Measurements from ENCODE around the gene LY6G6C. TPM values are rescaled to one million over a fixed set of nuclear protein-coding genes. Genes with fewer than 3 reads are reported as not detected.
"Not testable (repeated sequence)": the region's sequence is repeated elsewhere in the genome, so short reads cannot be mapped to it uniquely, and the experiment has no call there.

LY6G6C gene
- total and polyA plus RNA-seq, 2 experiments from 2014 or later = not detected

GRCh38 chr6:31710523-31711219 lies 10.9 kb downstream of the LY6G6C start:
- Histone ChIP-seq H3K9me2 (ENCODE audit: insufficient read depth) (no peaks in the 10 kb centered on the region), H4K20me1 (replicated peaks; ENCODE audit: insufficient read depth) (no peaks in the 10 kb centered on the region), H3K4me1 (ENCODE audit: insufficient read depth) (peaks cover 20% of the 10 kb centered on the region), H3K27ac (ENCODE audit: low read depth) (no peak overlapping the region), H3F3A (replicated peaks; ENCODE audit: low read depth) (no peaks in the 10 kb centered on the region), H3K36me3 (ENCODE audit: insufficient read depth) (no peaks in the 10 kb centered on the region), H3K4me3 (no peak overlapping the region), H2AFZ (no peak overlapping the region), H3K4me2 (no peak overlapping the region), H3K27me3 (ENCODE audit: insufficient read depth) (no peaks in the 10 kb centered on the region), H3K79me2 (replicated peaks; ENCODE audit: insufficient read depth) (no peaks in the 10 kb centered on the region)
- Mint-ChIP-seq H3K27ac (no peak overlapping the region), H3K36me3 (ENCODE audit: low read depth) (no peaks in the 10 kb centered on the region), H3K9me3 (no peaks in the 10 kb centered on the region), H3K4me3 (no peak overlapping the region), H3K27me3 (ENCODE audit: insufficient read depth, low read depth, poor library complexity) (peaks cover 19% of the 10 kb centered on the region), H3K4me1 (peaks cover 24% of the 10 kb centered on the region)
- no peak for DNase-seq (ENCODE audit: low spot score)
- TF ChIP-seq NANOG (IDR thresholded peaks at IDR 0.05; ENCODE audit: borderline replicate concordance) = no peak
- ATAC-seq = no peak

- not testable (repeated sequence) for H3K27ac Mint-ChIP-seq; H4K20me1 ChIP-seq (replicated peaks; ENCODE audit: insufficient read depth); H3K36me3 ChIP-seq (ENCODE audit: insufficient read depth); H3K9me2 ChIP-seq (ENCODE audit: insufficient read depth); H3K27ac ChIP-seq (ENCODE audit: low read depth); H3K36me3 Mint-ChIP-seq (ENCODE audit: low read depth); H3K4me2 ChIP-seq; DNase-seq (ENCODE audit: low spot score); H3K4me3 Mint-ChIP-seq; ATAC-seq; H3K9me3 Mint-ChIP-seq; H3K4me3 ChIP-seq; H3K27me3 ChIP-seq (ENCODE audit: insufficient read depth); H3K79me2 ChIP-seq (replicated peaks; ENCODE audit: insufficient read depth); H2AFZ ChIP-seq; H3F3A ChIP-seq (replicated peaks; ENCODE audit: low read depth)
- Mint-ChIP-seq H3K27me3 (ENCODE audit: insufficient read depth, low read depth, poor library complexity) (peaks cover 15% of the 10 kb centered on the region), H3K4me1 (peaks cover 18% of the 10 kb centered on the region)
- peaks cover 11% of the 10 kb centered on the region for H3K4me1 ChIP-seq (ENCODE audit: insufficient read depth)
These were observed 12.4 kb downstream of the LY6G6C start for GRCh38 chr6:31709157-31709556.

- H3K36me3 Mint-ChIP-seq (ENCODE audit: low read depth) = no peaks in the 10 kb centered on the region
- Histone ChIP-seq H3K36me3 (ENCODE audit: insufficient read depth) (no peaks in the 10 kb centered on the region), H3K27me3 (ENCODE audit: insufficient read depth) (no peaks in the 10 kb centered on the region), H3K79me2 (replicated peaks; ENCODE audit: insufficient read depth) (no peaks in the 10 kb centered on the region), H4K20me1 (replicated peaks; ENCODE audit: insufficient read depth) (no peaks in the 10 kb centered on the region), H3K9me2 (ENCODE audit: insufficient read depth) (no peaks in the 10 kb centered on the region), H3F3A (replicated peaks; ENCODE audit: low read depth) (no peaks in the 10 kb centered on the region), H3K4me1 (ENCODE audit: insufficient read depth) (peaks cover 3% of the 10 kb centered on the region; the same call in 1 of the 2 replicates), H3K27ac (ENCODE audit: low read depth) (no peak overlapping the region), H2AFZ (no peak overlapping the region), H3K4me3 (no peak overlapping the region), H3K4me2 (no peak overlapping the region)
- peaks cover 12% of the 10 kb centered on the region for H3K4me1 Mint-ChIP-seq
- no peak for ATAC-seq
- H3K27ac Mint-ChIP-seq = no peak overlapping the region
- DNase-seq (ENCODE audit: low spot score) = no peak
- H3K4me3 Mint-ChIP-seq = no peak overlapping the region
- no peaks in the 10 kb centered on the region for H3K9me3 Mint-ChIP-seq
- peaks cover 13% of the 10 kb centered on the region for H3K27me3 Mint-ChIP-seq (ENCODE audit: insufficient read depth, low read depth, poor library complexity)
- no peak for TF ChIP-seq ZNF114 (CRISPR knock-in tag; IDR thresholded peaks at IDR 0.05)
- TF ChIP-seq CREB1 (CRISPR knock-in tag; IDR thresholded peaks at IDR 0.05; ENCODE audit: low read depth) = no peak
- no peak for TF ChIP-seq ETS1 (IDR thresholded peaks at IDR 0.05)
- no peak for TF ChIP-seq POLR2AphosphoS5 (IDR thresholded peaks at IDR 0.05; ENCODE audit: low read depth)
- TF ChIP-seq ZNF331 (CRISPR knock-in tag; IDR thresholded peaks at IDR 0.05; ENCODE audit: low read depth) = no peak
- no peak for TF ChIP-seq ZNF462 (CRISPR knock-in tag; IDR thresholded peaks at IDR 0.05)
- TF ChIP-seq NANOG (IDR thresholded peaks at IDR 0.05; ENCODE audit: borderline replicate concordance) = no peak
These were observed 13.3 kb downstream of the LY6G6C start for GRCh38 chr6:31708224-31708623.
